K562 (cell line): ENCODE data around the gene PPAT. TPM values are rescaled to one million over a fixed set of nuclear protein-coding genes. Genes with fewer than 3 reads are reported as not detected.

Experiments
- ARID1B ChIP-seq: fragments of 450-650 bp; IDR thresholded peaks from 2 replicates; pipeline ENCODE4 v1.6.1; 2016; ENCODE audit warnings: antibody characterized with exemption, mild to moderate bottlenecking, inconsistent platforms
- ATF6 ChIP-seq: sonication (generic); formaldehyde crosslinking; IDR thresholded peaks from 2 replicates; pipeline ENCODE4 v1.4.0; 2020; ENCODE audit warnings: mild to moderate bottlenecking, missing genetic modification reagents
- BRD9 ChIP-seq: fragments of 450-650 bp; IDR thresholded peaks from 2 replicates; pipeline ENCODE4 v1.6.1; 2018; ENCODE audit warnings: low read depth; ENCODE audit not compliant: partially characterized antibody
- CBX3 ChIP-seq, 2 experiments: IDR thresholded peaks; 1 replicate in 1 of 2; 2 replicates in 1 of 2; pipeline ENCODE4 v1.6.1; 2012; ENCODE audit warnings: inconsistent platforms in 2 of 2, low read length in 2 of 2, borderline replicate concordance in 1 of 2, control low read depth in 1 of 2
- ETS2 ChIP-seq: IDR thresholded peaks from 2 replicates; pipeline ENCODE4 v1.6.1; 2016; ENCODE audit warnings: borderline replicate concordance, missing genetic modification characterization, mild to moderate bottlenecking, moderate library complexity, missing compliant biosample characterization; ENCODE audit not compliant: poor library complexity, severe bottlenecking
- KDM2B ChIP-seq: fragments of 250-450 bp; sonication (Bioruptor Pico); IDR thresholded peaks from 2 replicates; pipeline ENCODE4 v1.8.0; 2021; ENCODE audit warnings: mild to moderate bottlenecking, moderate library complexity
- KLF16 ChIP-seq: IDR thresholded peaks from 2 replicates; pipeline ENCODE4 v1.6.1; 2016; ENCODE audit warnings: antibody characterized with exemption
- MCM7 ChIP-seq, 2 experiments: fragments of 450-650 bp; IDR thresholded peaks; 2 replicates each; pipeline ENCODE4 v1.6.1; 2016 to 2018
- MEF2D ChIP-seq: conservative IDR thresholded peaks from 2 replicates; pipeline ENCODE4 v1.6.1; 2016; ENCODE audit warnings: low read depth, missing genetic modification characterization, missing compliant biosample characterization
- NR0B1 ChIP-seq: fragments of 450-650 bp; IDR thresholded peaks from one replicate; pipeline ENCODE4 v1.6.1; 2018; ENCODE audit warnings: mild to moderate bottlenecking, moderate library complexity; ENCODE audit not compliant: partially characterized antibody
- PCBP2 ChIP-seq: fragments of 200-400 bp; formaldehyde crosslinking; IDR thresholded peaks from 2 replicates; pipeline ENCODE4 v1.6.1; 2018; ENCODE audit warnings: low read length, low read depth, mild to moderate bottlenecking, moderate library complexity; ENCODE audit not compliant: poor library complexity, severe bottlenecking
- PKNOX1 ChIP-seq: fragments of 450-650 bp; IDR thresholded peaks from 2 replicates; pipeline ENCODE4 v1.6.1; 2016
- PURB ChIP-seq: sonication (generic); formaldehyde crosslinking; IDR thresholded peaks from 2 replicates; pipeline ENCODE4 v1.9.0; 2021; ENCODE audit warnings: low read depth, mild to moderate bottlenecking, missing genetic modification reagents
- SAP30 ChIP-seq: fragments of 200-600 bp; sonication (generic); IDR thresholded peaks from 2 replicates; pipeline ENCODE4 v1.6.1; 2012; ENCODE audit warnings: borderline replicate concordance, low read depth, mild to moderate bottlenecking, moderate library complexity, low read length, control low read depth, inconsistent platforms; ENCODE audit not compliant: insufficient read depth, poor library complexity, severe bottlenecking
- SFPQ ChIP-seq: fragments of 200-400 bp; formaldehyde crosslinking; IDR thresholded peaks from 2 replicates; pipeline ENCODE4 v1.6.1; 2017; ENCODE audit warnings: mild to moderate bottlenecking, low read depth, low read length, moderate library complexity
- TCF7 ChIP-seq: sonication (generic); IDR thresholded peaks from 2 replicates; pipeline ENCODE4 v1.6.1; 2016; ENCODE audit warnings: antibody characterized with exemption, borderline replicate concordance
- TRIM24 ChIP-seq, 2 experiments: fragments of 450-650 bp; IDR thresholded peaks; 2 replicates each; pipeline ENCODE4 v1.6.1; 2016
- ZNF398 ChIP-seq: fragments of 250-450 bp; sonication (Bioruptor Pico); IDR thresholded peaks from 2 replicates; pipeline ENCODE4 v1.8.0; 2021; ENCODE audit warnings: moderate library complexity, mild to moderate bottlenecking, inconsistent platforms
- polyA plus RNA-seq, 8 experiments: library from polyadenylated mRNA; depleted of rRNA in 4 of 8; stranded (reverse) in 5 of 8; unstranded in 3 of 8; fragments of >200 nt; fragmentation: Nextera tagmentation in 2 of 8; fragmentation: Illumina TruSeq in 1 of 8; extraction: Ambion mirVana in 2 of 8; extraction: Trizol in 1 of 8; gene quantifications; 2 replicates each; pipeline versions ENCODE4 v1.2.1 to v1.2.3, GENCODE V29; 2011 to 2014; ENCODE audit warnings: inconsistent platforms in 1 of 8, missing spikeins in 1 of 8
- total RNA-seq, 7 experiments: library from RNA; depleted of rRNA in 6 of 7; stranded (reverse); fragments of >200 nt in 6 of 7; fragmentation: Illumina TruSeq in 2 of 7; extraction: Trizol in 2 of 7; gene quantifications; 2 replicates each; pipeline versions ENCODE4 v1.2.1 to v1.2.3, GENCODE V29; 2011 to 2021; ENCODE audit warnings: low replicate concordance in 1 of 7

Gene PPAT
- total and polyA plus RNA-seq, 9 of the 15 experiments (the other 6 are each of a cell fraction or from before 2014, with no cell fraction given) = 36.2 to 75.8 (median 55.5) TPM

GRCh38 chr4:56435140-56435926 lies at the start of gene PPAT (continued):
- TF ChIP-seq SFPQ = no peak
- TF ChIP-seq ARID1B = 0 out of 2 replicates have a peak, but pooled peaks have one; percentile 31
- TF ChIP-seq KLF16 = no peak
- TF ChIP-seq ATF6 (CRISPR knock-in tag) = 0 out of 2 replicates have a peak, but pooled peaks have one; percentile 71
- TF ChIP-seq PURB (CRISPR knock-in tag) = no peak
- 0 out of 2 replicates have a peak, but pooled peaks have one; percentile 53 for TF ChIP-seq KDM2B (CRISPR knock-in tag)
- TF ChIP-seq TCF7 = no peak
- TF ChIP-seq NR0B1 = no peak
- no peak for TF ChIP-seq MEF2D
- TF ChIP-seq ETS2 (tag) = no peak
- no peak for TF ChIP-seq TRIM24 (IDR thresholded peaks at IDR 0.05)
- TF ChIP-seq BRD9 = peak; percentile 23
- peak; percentile 84 for TF ChIP-seq SAP30
- TF ChIP-seq CBX3 (IDR thresholded peaks at IDR 0.05; ENCODE audit: borderline replicate concordance in 1 of 2, low read length in 2 of 2) = no peak
- TF ChIP-seq PCBP2 = no peak
- TF ChIP-seq MCM7 (IDR thresholded peaks at IDR 0.05) = no peak
- no peak for TF ChIP-seq ZNF398 (CRISPR knock-in tag)
- no peak; the same call in 1 of the 2 replicates for TF ChIP-seq PKNOX1
